H1 (cell line): ENCODE measurements around the gene RASSF10. TPM values are rescaled to one million over a fixed set of nuclear protein-coding genes. Genes with fewer than 3 reads are reported as not detected.

Experiments
- ASH2L ChIP-seq: fragments of 200-600, 300-600 bp; sonication (generic); IDR thresholded peaks from one replicate; pipeline ENCODE4 v1.7.1; 2017; ENCODE audit warnings: low read length
- BCL11A ChIP-seq, 2 experiments: IDR thresholded peaks; one replicate each; pipeline ENCODE4 v1.6.1; 2011; ENCODE audit warnings: low read depth in 2 of 2, low read length in 2 of 2, mild to moderate bottlenecking in 2 of 2
- CBX8 ChIP-seq: fragments of 300-800, 300-1000 bp; sonication (generic); IDR thresholded peaks from 2 replicates; pipeline ENCODE4 v1.7.1; 2016; ENCODE audit warnings: low read depth, low read length, borderline replicate concordance
- EZH2 ChIP-seq: fragments of 200-600 bp; sonication (generic); IDR thresholded peaks from 2 replicates; pipeline ENCODE4 v1.7.1; 2012; ENCODE audit warnings: low read depth, mild to moderate bottlenecking, moderate library complexity, low read length, inconsistent platforms; ENCODE audit not compliant: severe bottlenecking
- GABPA ChIP-seq: IDR thresholded peaks from 2 replicates; pipeline ENCODE4 v1.6.1; 2011; ENCODE audit warnings: mild to moderate bottlenecking, low read length, moderate library complexity, borderline replicate concordance; ENCODE audit not compliant: insufficient read depth
- MAX ChIP-seq: IDR thresholded peaks from 2 replicates; pipeline ENCODE4 v1.6.1; 2012; ENCODE audit warnings: inconsistent platforms
- NANOG ChIP-seq: IDR thresholded peaks from 2 replicates; pipeline ENCODE4 v1.6.1; 2011; ENCODE audit warnings: low read length, low read depth, mild to moderate bottlenecking, inconsistent platforms; ENCODE audit not compliant: insufficient read depth, poor library complexity, severe bottlenecking
- RBBP5 ChIP-seq: IDR thresholded peaks from 2 replicates; pipeline ENCODE4 v1.7.1; 2012; ENCODE audit warnings: low read depth, mild to moderate bottlenecking, inconsistent platforms, low read length, moderate library complexity, borderline replicate concordance
- RXRA ChIP-seq: IDR thresholded peaks from 2 replicates; pipeline ENCODE4 v1.6.1; 2011; ENCODE audit warnings: low read depth, mild to moderate bottlenecking, low read length, moderate library complexity; ENCODE audit not compliant: insufficient read depth
- SAP30 ChIP-seq: fragments of 300-600 bp; sonication (generic); IDR thresholded peaks from 2 replicates; pipeline ENCODE4 v1.7.1; 2012; ENCODE audit warnings: low read length, moderate library complexity, mild to moderate bottlenecking, inconsistent platforms; ENCODE audit not compliant: insufficient read depth, insufficient replicate concordance
- SUZ12 ChIP-seq: fragments of 200-600 bp; sonication (generic); IDR thresholded peaks from 2 replicates; pipeline ENCODE4 v1.6.1; 2012; ENCODE audit warnings: mild to moderate bottlenecking, inconsistent platforms, low read length, moderate library complexity, mixed read lengths
- TAF1 ChIP-seq: IDR thresholded peaks from 2 replicates; pipeline ENCODE4 v1.6.1; 2011; ENCODE audit warnings: mild to moderate bottlenecking, low read depth, low read length
- TBP ChIP-seq: IDR thresholded peaks from 2 replicates; pipeline ENCODE4 v1.6.1; 2011; ENCODE audit warnings: low read depth, low read length, improper control_type of control experiment
- TEAD4 ChIP-seq: IDR thresholded peaks from 2 replicates; pipeline ENCODE4 v1.6.1; 2012; ENCODE audit warnings: low read depth, low read length, inconsistent platforms, mixed read lengths
- polyA plus RNA-seq, 7 experiments: library from polyadenylated mRNA; depleted of rRNA in 3 of 7; stranded (reverse) in 5 of 7; unstranded in 2 of 7; fragments of >200 nt in 5 of 7; fragments of 200-250 nt in 2 of 7; gene quantifications; 1 replicate in 5 of 7; 2 replicates in 1 of 7; 4 replicates in 1 of 7; pipeline versions ENCODE4 v1.2.1 to v1.2.3, GENCODE V29; 2011 to 2013; ENCODE audit warnings: missing spikeins in 2 of 7, mixed read lengths in 2 of 7
- total RNA-seq: library from RNA; stranded (reverse); fragmentation: NEBNext Ultra II Directional; extraction: Animal tissue kit (Norgen Biotek cat#: 25700); gene quantifications from 2 replicates; pipeline ENCODE4 v1.2.1, GENCODE V29; 2021
- TF ChIP-seq, protein P1 (sequence below): IDR thresholded peaks from 2 replicates; pipeline ENCODE4 v1.6.1; 2011; ENCODE audit warnings: low read length, improper control_type of control experiment
- TF ChIP-seq, protein P2 (sequence below), 3 experiments: IDR thresholded peaks; 1 replicate in 2 of 3; 2 replicates in 1 of 3; pipeline versions ENCODE4 v1.5.1 to v1.6.1; 2011; ENCODE audit warnings: low read length in 3 of 3, mild to moderate bottlenecking in 3 of 3, inconsistent platforms in 2 of 3, low read depth in 1 of 3, moderate library complexity in 1 of 3; ENCODE audit not compliant: insufficient read depth in 1 of 3; ENCODE audit errors: control extremely low read depth in 1 of 3
- TF ChIP-seq, protein P3 (sequence below): IDR thresholded peaks from 2 replicates; pipeline ENCODE4 v1.6.1; 2012; ENCODE audit warnings: inconsistent platforms

Gene RASSF10
- total and polyA plus RNA-seq, 2 of the 8 experiments (the other 6 are each of a cell fraction or from before 2014, with no cell fraction given), result 0.51 to 1.8 TPM

- TF ChIP-seq, protein P1, sequence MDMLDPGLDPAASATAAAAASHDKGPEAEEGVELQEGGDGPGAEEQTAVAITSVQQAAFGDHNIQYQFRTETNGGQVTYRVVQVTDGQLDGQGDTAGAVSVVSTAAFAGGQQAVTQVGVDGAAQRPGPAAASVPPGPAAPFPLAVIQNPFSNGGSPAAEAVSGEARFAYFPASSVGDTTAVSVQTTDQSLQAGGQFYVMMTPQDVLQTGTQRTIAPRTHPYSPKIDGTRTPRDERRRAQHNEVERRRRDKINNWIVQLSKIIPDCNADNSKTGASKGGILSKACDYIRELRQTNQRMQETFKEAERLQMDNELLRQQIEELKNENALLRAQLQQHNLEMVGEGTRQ, result 0 out of 2 replicates have a peak, but pooled peaks have one; percentile 11
- TF ChIP-seq, protein P2, sequence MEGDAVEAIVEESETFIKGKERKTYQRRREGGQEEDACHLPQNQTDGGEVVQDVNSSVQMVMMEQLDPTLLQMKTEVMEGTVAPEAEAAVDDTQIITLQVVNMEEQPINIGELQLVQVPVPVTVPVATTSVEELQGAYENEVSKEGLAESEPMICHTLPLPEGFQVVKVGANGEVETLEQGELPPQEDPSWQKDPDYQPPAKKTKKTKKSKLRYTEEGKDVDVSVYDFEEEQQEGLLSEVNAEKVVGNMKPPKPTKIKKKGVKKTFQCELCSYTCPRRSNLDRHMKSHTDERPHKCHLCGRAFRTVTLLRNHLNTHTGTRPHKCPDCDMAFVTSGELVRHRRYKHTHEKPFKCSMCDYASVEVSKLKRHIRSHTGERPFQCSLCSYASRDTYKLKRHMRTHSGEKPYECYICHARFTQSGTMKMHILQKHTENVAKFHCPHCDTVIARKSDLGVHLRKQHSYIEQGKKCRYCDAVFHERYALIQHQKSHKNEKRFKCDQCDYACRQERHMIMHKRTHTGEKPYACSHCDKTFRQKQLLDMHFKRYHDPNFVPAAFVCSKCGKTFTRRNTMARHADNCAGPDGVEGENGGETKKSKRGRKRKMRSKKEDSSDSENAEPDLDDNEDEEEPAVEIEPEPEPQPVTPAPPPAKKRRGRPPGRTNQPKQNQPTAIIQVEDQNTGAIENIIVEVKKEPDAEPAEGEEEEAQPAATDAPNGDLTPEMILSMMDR (IDR thresholded peaks at IDR 0.05; ENCODE audit: control extremely low read depth in 1 of 3, insufficient read depth in 1 of 3, low read depth in 1 of 3, low read length in 3 of 3), result peak; percentile 16 to 27 (median 18); a peak in 3 of 4 replicates
- peak; percentile 87 for TF ChIP-seq SUZ12
- no peak for TF ChIP-seq SAP30
- peak; percentile 98 for TF ChIP-seq MAX
- TF ChIP-seq TEAD4, result peak; percentile 78
- no peak for TF ChIP-seq RXRA
- no peak for TF ChIP-seq NANOG
- peak; percentile 79 for TF ChIP-seq EZH2
- TF ChIP-seq CBX8, result no peak
- TF ChIP-seq, protein P3, sequence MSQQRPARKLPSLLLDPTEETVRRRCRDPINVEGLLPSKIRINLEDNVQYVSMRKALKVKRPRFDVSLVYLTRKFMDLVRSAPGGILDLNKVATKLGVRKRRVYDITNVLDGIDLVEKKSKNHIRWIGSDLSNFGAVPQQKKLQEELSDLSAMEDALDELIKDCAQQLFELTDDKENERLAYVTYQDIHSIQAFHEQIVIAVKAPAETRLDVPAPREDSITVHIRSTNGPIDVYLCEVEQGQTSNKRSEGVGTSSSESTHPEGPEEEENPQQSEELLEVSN, result peak; percentile 91
- no peak for TF ChIP-seq TBP
- no peak for TF ChIP-seq BCL11A (IDR thresholded peaks at IDR 0.05; ENCODE audit: low read depth in 2 of 2, low read length in 2 of 2)
- TF ChIP-seq GABPA, result no peak
- peak; percentile 53 for TF ChIP-seq ASH2L
- TF ChIP-seq TAF1, result no peak
- TF ChIP-seq RBBP5, result peak; percentile 21
These were observed 1.0 kb downstream of the RASSF10 start (continued) for GRCh38 chr11:13009921-13010748.
